SH-SY5Y (cell line): ENCODE measurements around the gene CEP97.

Source experiments
- GATA2 ChIP-seq: IDR thresholded peaks from 2 replicates; pipeline ENCODE4 v1.6.1; 2011; ENCODE audit warnings: mild to moderate bottlenecking, low read depth, low read length
- GATA3 ChIP-seq: IDR thresholded peaks from 2 replicates; pipeline ENCODE4 v1.6.1; 2011; ENCODE audit warnings: low read depth, mild to moderate bottlenecking, low read length, moderate library complexity

CEP97 gene

DNA sequence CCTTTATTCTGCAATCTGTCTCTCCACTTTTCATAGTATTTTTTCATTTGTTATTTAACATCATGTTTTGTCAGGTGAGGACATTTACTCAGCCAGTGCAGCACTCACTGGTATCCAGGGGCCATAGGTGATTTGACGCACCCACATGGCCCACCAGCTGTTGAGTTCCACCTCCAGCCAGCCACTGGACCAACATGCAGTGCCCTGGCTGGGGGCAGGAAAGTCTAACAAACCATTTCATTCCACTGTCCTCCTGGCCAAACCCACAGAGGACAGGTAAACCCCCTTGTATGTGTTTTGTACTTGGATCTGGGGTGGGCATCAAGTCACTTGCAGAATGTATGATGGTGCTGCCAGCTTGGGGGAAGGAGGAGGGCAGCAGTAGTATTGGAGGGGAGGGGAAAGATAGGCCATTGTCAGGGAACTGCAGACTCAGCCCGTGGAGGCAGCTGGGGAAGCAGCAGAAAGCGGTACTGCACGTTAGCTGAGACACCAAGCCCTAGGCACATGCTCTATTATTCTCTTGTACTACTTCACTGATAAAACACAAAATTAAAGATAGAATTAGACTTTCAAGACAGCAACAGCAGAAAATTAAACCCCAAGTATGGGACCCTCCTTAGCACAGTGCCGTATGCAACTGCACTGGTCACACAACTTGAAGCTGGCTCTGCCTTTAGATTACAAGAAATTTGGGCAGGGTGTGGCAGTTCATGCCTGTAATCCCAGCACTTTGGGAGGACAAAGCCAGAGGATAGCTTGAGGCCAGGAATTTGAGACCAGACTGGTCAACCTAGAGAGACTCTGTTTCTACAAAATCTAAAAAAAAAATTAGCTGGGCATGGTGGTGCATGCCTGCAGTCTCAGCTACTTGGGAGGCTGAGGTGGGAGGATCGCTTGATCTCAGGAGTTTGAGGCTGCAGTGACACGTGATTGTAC is 22.4 kb upstream of the CEP97 start:
- no peak for TF ChIP-seq GATA2
- no peak for TF ChIP-seq GATA3

DNA sequence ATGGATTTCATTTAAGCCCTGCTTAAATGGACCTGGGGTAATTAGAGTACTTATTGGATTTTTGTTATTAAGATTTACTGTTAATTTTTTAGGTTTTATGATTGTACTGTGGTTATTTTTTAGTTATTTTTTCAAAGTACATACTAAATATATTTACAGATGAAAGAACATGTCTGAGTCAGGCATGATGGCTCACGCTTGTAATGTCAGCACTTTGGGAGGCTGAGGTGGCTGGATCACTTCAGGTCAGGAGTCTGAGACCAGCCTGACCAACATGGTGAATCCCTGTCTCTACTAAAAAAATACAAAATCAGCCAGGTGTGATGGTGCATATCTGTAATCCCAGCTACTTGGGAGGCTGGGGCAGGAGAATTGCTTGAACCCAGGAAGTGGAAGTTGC is 21.7 kb upstream of the CEP97 start:
- TF ChIP-seq GATA3 (no peak), GATA2 (no peak)

DNA sequence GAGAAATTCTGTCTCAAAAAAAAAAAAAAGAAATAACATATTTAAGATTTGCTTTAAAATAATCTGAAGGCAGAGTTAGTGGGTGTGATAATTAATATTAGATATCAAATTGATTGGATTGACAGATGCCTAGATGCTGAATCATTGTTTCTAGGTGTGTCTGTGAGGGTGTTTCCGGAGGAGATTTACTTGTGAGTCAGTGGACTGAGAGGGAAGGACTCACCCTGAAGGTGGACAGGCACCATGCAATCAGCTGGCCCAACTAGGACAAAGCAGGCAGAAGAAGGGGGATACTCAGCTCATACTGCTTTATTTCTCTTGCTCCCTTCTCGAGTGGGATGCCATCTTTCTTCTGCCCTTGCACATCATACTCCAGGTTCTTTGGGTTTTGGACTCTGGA is 21.2 kb upstream of the CEP97 start:
- TF ChIP-seq GATA3 = no peak
- TF ChIP-seq GATA2 = no peak

DNA sequence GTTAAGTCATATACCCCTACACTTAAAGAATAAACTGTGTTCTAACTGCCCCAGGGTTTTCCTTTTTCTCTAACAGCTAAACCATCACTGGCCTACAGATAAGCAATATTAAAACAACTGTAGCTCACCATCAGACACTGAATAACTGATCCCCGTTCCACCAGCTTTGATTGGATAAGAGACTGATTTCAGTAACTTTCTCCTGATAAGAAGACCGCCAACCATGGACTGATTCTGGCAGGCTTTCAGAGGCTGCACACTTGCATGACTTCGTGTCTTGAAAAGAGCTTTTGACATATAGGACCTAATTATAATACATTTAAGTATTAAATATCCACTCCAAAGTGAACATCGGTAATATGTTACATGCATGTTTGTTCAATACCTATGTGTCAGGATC is 15.3 kb upstream of the CEP97 start:
- no peak for TF ChIP-seq GATA3
- no peak for TF ChIP-seq GATA2

DNA sequence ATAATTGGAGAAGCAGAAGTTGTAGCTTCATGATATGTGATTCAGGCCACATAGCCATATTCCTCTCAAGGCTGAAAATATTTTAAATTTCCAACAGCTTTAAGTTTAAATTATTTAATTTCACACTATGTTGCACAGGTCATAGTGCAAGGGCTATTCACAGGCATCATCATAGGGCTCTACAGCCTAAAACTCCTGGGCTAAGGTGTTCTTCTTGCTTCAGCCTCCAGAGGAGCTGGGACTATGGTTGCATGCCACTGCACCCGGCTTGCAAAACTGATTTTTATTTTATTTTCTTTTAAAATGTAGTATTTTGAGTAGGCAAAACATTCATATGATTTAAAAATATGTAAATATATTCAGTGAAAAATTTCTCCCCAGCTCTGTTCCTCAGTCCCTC is 6.0 kb upstream of the CEP97 start:
- TF ChIP-seq GATA2 = no peak
- TF ChIP-seq GATA3 = no peak

DNA sequence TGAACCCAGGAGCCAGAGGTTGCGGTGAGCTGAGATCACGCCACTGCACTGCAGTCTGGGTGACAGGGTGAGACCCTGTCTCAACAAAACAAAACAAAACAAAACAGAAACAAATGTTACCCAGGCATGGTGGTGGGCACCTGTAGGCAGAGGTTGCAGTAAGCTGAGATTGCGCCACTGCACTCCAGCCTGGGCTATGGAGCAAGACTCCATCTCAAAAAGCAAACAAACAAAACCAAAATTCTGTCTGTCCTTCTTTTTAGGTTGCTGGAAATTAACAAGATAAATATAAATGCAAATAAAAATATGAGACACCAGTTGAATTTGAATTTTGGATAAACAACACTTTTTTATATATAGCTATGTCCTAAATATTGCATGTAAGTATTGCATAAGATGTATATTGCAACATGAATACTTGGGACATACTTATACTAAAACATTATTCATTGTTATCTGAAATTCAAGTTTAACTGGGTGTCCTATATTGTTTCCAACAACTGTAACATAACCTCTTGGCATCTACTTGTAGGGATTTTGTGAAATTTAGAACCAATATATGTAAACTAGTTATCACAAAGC is 4.7 kb upstream of the CEP97 start:
- no peak for TF ChIP-seq GATA2
- no peak for TF ChIP-seq GATA3

DNA sequence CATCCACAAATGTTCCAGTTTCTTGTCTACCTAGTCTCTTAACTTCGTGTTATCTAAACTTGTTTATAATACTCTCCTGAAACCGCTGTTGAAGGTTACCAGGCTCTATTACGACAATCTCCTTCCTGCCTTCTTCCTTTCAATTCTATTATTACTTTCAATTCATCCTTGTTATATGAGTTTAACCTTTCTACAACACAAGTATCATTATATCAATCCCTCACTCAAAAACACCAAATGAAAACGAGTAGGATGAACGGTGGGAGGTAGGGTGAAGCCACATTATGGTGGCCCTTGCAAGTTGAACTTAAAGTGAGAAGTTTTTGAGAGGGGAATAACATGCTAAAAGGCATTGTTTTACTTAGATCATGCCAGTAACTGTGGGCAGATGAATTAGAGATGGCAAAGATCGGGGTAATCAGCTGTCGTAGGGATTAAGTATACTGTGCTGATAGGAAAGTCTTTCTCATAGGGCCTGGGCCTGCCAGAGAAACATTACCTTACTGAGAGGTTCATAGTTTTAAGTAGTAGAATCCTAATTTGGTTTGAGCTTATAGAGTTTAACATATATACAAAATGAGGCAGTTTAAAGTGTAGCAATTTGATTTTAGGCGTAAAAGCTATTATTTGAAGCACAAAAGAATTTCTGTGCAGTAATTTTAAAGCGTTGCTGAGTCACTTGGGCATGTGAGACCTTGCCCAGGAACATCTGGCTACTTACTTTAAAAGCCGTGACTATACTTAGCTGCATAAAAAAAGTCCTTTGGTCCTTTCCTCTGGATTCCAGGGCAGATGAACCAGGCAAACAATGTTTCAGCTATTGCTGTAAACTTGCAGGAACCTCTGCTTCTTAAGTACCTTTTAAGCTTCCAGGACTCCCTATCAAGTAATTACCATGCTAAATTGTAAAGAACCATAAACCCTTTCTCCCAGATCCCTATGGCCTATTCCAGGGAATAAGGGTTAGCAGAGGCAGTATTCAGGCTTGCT is 3.3 kb upstream of the CEP97 start:
- TF ChIP-seq GATA3 = no peak
- no peak for TF ChIP-seq GATA2

DNA sequence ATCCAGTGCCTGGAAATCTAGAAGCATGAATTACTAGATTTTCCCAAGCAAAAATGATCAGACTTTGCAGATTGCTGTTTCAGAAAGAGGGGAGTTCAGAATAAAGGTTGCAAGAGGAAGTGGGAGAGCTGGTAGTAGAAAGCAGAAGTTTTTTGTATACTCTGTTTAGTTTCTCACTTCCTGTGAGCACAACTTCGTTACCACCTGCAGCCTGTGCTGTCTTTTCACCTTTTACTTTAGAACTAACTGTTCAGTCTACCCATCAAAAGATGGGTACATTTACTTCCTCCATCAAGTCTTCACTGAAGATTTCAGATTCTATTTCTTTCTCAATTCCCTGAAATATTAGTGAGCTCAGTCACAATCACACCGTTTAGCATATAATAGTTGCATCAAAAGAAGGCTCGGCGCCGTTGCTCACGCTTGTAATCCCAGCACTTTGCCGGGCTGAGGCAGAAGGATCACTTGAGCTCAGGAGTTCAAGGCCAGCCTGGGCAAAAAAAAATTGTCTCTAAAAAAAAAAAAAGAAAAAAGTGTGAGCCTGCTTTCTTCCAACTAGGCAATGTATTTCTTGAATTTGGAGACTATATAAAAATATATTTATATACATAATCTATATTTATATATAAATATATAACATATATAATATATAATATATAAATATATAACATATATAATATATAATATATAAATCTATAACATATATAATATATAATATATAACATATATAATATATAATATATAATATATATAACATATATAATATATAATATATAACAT is 1.8 kb upstream of the CEP97 start:
- TF ChIP-seq GATA2 (no peak), GATA3 (no peak)

DNA sequence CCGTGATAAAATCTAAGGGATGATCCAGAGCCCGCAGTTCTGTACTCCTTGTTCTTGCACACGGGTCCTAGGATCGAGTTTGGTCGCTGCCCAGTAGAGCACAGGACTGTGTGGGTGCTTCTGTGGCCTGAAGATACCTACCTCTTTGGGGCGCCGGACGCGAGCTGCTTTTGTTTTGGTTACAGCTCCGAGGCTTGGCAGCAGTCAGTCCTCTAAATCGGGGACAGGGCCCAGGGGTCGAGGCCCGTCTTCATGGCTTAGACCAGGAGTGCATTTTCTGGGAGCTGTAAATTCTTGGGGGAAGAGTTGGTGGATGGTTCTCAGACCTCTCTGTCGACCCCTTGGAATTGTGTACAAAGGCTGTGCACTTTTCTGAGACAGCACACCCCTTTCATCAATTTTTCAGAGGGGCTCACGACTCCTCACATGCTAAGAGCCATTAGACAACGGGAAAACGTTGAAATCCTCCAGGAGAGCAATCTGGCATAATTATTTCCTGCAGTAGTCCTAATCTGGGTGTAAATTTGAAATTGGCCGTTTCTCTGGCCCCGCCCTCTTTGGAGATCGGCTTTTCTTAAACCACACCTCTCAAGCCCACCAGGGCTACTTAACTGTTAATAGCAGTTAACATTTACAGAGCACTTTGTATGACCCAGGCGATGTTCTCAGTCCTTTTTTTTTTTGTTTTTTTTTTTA is 928 bp downstream of the CEP97 start:
- TF ChIP-seq GATA2 (peak; percentile 79), GATA3 (no peak)

DNA sequence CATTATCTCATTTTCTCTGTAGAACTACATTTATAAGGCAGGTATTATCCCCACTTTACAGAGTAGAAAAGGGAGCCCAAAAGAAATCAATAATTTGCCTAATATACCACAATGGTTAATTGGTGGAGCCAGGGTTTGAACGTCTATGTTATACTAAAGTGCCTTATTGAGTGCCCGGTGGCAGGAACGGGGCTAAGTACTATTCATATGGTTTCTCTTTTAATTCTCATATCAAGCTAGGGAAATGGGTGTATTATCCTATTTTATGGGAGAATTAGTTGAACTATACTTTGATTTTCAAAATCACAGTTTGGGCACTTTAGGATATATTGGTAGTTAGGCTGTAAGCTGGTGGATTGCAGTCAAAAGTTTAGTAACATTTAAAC is 1.5 kb downstream of the CEP97 start:
- no peak for TF ChIP-seq GATA2
- TF ChIP-seq GATA3 = no peak

DNA sequence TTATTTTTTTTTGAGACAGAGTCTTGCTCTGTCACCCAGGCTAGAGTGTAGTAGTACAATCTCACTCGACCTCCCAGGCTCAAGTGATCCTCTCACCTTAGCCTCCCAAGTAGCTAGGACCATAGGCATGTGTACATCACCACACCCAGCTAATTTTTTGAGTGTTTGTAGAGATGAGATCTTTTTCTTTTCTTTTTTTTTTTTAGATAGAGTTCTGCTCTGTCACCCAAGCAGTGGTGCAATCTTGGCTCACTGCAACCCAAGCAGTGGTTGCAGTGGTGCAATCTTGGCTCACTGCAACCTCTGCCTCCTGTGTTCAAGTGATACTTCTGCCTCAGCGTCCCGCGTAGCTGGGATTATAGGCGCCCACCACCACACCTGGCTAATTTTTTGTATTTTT is 5.2 kb downstream of the CEP97 start:
- TF ChIP-seq GATA2 (no peak), GATA3 (no peak)

DNA sequence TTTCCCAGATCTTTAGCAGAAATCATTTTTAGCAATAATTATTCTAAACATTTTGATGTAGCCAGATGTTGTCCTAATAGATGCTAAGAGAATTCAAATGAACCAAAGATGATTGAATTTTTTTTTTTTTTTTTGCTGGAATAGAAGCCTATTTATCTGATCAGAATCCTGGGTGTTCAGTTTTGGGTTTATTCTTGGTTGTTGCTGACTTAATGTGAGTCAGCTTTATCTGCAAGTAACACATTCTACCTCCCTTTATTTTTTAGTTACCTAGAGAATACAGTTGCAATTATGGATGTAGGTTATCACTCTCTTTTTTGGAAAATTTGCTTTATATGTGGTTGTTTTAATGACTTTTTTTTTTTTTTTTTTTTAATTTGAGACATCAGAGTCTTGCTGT is 6.4 kb downstream of the CEP97 start:
- TF ChIP-seq GATA2 (no peak), GATA3 (no peak)

DNA sequence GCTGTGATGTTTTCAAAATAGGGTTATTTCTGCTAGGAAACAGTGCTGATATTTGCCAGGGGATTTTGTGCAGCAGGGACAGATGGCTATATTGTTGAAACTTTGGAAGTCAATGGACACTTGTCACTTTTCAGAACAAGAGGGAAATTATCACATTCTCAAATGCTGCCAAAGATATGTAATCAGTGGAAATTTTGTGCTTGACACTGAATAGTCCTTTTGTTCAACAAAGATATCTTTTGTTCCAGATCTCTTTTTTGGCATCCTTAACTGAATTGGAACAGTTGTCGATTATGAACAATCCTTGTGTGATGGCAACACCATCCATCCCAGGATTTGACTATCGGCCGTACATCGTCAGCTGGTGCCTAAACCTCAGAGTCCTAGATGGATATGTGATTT is 7.8 kb downstream of the CEP97 start:
- TF ChIP-seq GATA2 (no peak), GATA3 (no peak)
